Skeletal muscle tissue (tissue), 4 donors: ENCODE results near the gene ABCA2. TPM values are rescaled to one million over a fixed set of nuclear protein-coding genes. Genes with fewer than 3 reads are reported as not detected.

Experiments
- H3K27ac ChIP-seq: one replicate; pipeline ENCODE4 v1.7.0; 2013; ENCODE audit warnings: mild to moderate bottlenecking, low read depth, low read length, inconsistent platforms
- H3K27me3 ChIP-seq, 3 donors: one replicate each; pipeline ENCODE4 v1.7.0; 2013; ENCODE audit warnings: low read length in 3 of 3; ENCODE audit not compliant: control insufficient read depth in 3 of 3, insufficient read depth in 3 of 3
- H3K36me3 ChIP-seq, 3 donors: one replicate each; pipeline ENCODE4 v1.7.0; 2013; ENCODE audit warnings: low read length in 3 of 3; ENCODE audit not compliant: control insufficient read depth in 3 of 3, insufficient read depth in 3 of 3
- H3K4me1 ChIP-seq, 3 donors: one replicate each; pipeline ENCODE4 v1.7.0; 2013; ENCODE audit warnings: low read length in 3 of 3, mild to moderate bottlenecking in 3 of 3; ENCODE audit not compliant: control insufficient read depth in 3 of 3, insufficient read depth in 3 of 3
- H3K4me3 ChIP-seq, 3 donors: one replicate each; pipeline ENCODE4 v1.7.0; 2013; ENCODE audit warnings: low read length in 3 of 3
- H3K9ac ChIP-seq, 3 donors: one replicate each; pipeline ENCODE4 v1.7.0; 2013; ENCODE audit warnings: low read length in 3 of 3, mild to moderate bottlenecking in 3 of 3, moderate library complexity in 2 of 3, low read depth in 1 of 3
- H3K9me3 ChIP-seq, 3 donors: one replicate each; pipeline ENCODE4 v1.7.0; 2013; ENCODE audit warnings: low read length in 3 of 3; ENCODE audit not compliant: control insufficient read depth in 3 of 3
- total RNA-seq: library from RNA; depleted of rRNA; stranded (reverse); fragments of >200 nt; gene quantifications from one replicate; pipeline ENCODE4 v1.2.3, GENCODE V29; 2014
- donor health status: Osteomylitis.

ABCA2 gene
- total RNA-seq, 1 donor from 2014 or later, result 5.2 TPM

DNA sequence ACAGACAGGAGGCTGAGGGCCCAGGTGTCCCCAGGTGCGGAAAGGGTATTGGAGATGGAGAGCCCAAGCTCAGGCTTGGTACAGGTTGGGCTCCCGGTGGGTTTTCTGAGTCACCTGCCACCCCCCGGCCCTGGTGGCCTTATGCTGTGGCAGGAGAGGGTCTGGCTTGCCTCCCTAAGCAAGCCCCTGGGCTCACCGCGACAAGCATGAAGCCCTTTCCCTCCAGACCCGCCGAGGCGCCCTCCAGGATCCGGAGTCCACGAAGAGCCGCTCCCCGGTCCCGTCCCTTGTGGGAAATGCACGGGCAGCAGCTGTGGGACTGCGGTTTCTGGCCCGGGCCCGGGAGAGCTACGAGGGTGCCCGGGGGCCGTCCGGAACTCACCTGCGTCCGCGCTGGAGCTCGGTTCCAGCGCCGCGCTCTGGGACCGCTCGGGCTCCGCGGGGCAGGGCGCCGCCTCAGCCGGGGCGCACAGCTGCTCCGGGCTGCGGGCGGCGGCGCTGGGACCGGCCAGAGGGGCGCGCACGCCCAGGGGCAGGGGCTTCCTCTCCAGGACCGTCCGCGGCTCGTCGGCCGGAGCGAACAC is 41.6 kb upstream of the ABCA2 start:
- no peak overlapping the region for H3K4me3 ChIP-seq
- peaks cover 5 to 18% (median 11%) of the 10 kb centered on the region in 3 donors for H3K27me3 ChIP-seq
- no peaks in the 10 kb centered on the region for H3K36me3 ChIP-seq
- H3K9me3 ChIP-seq, result no peaks in the 10 kb centered on the region
- no peak overlapping the region for H3K27ac ChIP-seq
- peaks cover 8 to 17% (median 12%) of the 10 kb centered on the region in 3 donors for H3K4me1 ChIP-seq
- no peak overlapping the region for H3K9ac ChIP-seq

DNA sequence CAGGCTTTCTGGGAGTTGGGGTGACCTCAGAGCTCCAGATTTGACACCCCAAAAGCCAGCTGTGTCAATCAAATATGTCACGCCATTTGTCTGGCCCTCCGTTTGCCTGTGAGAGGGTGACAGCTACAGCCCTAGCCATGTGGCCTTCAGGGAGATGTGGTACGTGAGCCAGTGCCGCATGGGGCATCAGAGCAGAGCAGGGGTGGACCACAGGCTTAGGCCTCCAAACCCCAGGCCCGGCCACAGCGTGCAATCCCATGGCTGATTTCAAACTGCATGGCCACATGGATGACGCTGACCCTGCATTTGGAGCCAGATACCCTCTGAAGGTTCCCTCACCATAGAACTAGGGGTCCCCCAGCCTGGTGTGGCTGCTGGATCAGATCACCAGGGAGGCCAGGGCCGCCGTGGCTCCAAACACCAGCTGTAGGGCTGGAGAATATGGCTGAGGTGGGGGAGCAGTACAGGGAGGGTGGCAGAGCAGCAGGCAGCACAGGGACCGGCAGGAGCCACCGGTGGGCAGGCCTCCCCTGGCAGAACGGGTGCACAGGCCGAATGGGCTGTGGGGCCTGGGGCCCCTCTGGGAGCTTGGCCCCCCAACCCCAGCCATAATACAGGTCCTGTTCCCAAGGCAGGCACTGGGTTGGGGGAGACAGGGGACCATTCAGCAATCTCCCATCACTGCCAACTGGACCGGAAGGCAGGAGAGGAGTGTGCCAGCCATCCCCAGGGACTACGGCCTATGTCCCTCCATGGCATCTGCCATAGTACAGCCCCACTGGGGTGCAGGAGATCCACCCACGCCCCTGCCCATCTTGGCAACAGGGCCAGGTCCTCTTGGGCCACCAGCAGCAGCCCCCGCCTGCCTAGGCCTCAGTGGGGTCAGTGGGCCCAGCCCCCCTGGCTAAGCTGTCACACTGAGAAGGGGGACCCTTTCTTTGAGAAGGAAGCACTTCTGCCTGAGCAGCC is 40.8 kb upstream of the ABCA2 start:
- Histone ChIP-seq H3K27ac (no peak overlapping the region), H3K9me3 (no peaks in the 10 kb centered on the region), H3K4me1 (peaks cover 8 to 18% (median 14%) of the 10 kb centered on the region in 3 donors), H3K4me3 (no peak overlapping the region), H3K27me3 (peaks cover 5 to 18% (median 11%) of the 10 kb centered on the region in 3 donors), H3K9ac (no peak overlapping the region), H3K36me3 (no peaks in the 10 kb centered on the region)

DNA sequence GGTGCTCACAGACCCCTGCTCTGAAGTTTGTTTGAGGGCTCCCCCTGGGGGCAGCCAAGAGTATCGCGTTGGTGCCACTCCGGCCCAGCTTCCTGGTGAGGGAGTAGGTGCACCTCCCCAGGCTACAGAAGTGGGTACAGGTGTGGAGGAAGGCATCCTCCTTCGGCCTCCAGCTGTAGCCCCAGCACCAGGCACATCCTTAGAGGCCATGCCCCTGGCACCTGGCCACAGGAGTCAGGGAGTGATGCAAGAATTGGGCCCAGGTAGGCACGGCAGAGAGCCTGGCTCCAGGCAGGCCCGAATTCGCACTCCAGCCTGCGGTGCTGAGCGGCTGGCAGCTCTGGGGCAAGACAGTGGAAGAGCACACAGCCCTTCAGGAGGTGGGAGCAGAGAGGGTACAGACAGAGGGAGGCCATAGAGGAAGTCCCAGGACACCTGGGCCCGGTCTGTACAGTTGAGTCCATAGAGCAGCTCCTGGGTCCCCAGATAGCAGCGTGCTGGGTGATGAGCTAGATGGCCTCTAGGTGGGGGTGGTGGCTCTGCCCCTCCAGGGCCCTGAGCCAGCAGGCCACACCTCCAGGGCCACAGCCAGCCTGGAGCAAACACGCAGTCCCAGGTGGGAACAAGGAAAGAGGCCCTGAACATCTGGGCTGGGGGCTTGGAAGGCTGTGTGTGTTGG is 40.0 kb upstream of the ABCA2 start:
- Histone ChIP-seq H3K9me3 (no peaks in the 10 kb centered on the region), H3K27me3 (peaks cover 5 to 18% (median 11%) of the 10 kb centered on the region in 3 donors), H3K36me3 (no peaks in the 10 kb centered on the region), H3K27ac (no peak overlapping the region), H3K4me3 (no peak overlapping the region), H3K9ac (no peak overlapping the region), H3K4me1 (peaks cover 8 to 20% (median 14%) of the 10 kb centered on the region in 3 donors)

DNA sequence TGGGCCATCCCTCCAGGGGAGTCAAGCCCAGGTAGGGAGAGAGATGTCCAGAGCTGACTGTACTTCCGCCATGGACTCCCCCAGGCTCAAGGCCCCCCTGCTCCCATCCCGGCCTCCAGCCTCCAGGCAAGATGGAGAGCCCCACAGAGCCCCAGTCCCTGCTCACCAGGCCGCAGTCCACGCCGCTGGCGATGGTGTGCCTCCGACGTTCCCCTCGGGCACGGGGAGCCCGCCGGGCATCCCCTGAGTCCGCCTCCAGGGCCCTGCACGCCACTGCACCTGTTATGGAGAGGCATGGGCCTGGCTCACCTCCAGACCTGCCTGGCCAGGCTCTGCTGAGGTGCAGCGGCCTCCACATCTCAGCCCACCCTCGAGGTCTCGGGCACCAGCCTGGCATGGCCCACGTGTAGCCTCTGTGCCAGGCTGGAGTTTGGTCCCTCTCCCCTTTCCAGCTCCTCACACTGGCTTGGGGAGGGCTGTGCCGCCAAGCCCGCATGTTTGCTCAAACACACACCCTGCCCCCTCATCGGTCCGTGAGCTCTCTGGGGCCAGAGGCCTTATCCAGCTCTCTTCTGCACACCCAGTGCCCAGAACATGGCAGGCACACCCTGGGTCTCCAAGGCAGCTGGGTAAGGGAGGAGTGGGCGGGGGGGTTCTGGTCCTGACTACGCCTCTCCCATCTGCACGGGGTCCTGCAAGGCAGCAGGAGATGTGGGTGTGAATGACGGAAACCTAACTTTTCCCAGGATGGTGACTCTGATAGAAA is 38.2 kb upstream of the ABCA2 start:
- H3K9ac ChIP-seq, result no peak overlapping the region
- no peak overlapping the region for H3K27ac ChIP-seq
- H3K36me3 ChIP-seq, result no peaks in the 10 kb centered on the region
- H3K9me3 ChIP-seq, result no peaks in the 10 kb centered on the region
- no peak overlapping the region for H3K4me3 ChIP-seq
- H3K27me3 ChIP-seq, result peaks cover 5 to 18% (median 11%) of the 10 kb centered on the region in 3 donors
- peaks cover 7 to 17% (median 11%) of the 10 kb centered on the region in 3 donors for H3K4me1 ChIP-seq

DNA sequence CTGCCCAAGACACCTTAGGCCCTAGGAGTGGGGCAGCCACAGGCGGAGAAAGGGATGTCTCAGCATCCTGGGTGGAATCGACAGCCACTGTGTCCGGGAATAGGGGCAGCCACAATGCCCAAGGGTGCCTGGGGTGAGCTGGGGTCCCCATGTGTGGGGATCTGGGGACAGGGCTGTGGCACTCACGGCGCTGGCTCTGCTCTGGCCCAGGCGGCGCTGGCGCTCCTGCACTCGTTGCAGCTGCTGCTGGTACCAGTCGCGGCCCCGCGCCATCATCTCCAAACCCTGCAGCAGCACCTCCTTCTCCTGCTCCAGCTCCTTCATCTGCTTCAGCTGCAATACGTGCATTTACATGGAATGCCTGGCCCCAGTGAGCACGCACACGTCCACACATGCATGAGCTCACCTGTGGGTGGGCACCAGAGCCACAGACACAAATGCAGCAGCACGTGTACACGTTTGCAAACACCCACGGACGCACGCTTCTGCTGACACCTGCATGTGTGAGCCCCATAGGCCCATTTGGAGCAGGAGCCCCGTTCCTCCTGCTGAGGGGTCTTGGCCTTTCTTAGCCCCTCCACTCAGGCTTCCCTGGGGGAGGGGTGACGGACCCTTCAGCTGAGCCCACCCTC is 37.4 kb upstream of the ABCA2 start:
- no peak overlapping the region for H3K27ac ChIP-seq

DNA sequence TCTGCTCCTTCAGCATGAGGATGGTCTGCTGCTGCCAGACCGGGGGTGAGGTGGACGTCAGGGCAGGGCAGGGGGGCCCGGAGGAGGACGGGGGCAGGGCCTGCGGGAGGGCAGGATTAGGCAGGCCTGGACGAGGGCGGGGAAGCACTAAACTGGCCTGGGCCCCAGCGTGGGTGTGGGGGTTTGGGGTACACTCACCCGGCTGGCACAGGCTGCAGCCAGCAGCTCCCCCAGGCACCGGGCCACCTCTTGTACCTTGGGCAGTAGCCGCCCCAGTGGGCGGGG is 36.8 kb upstream of the ABCA2 start:
- peaks cover 5 to 18% (median 11%) of the 10 kb centered on the region in 3 donors for H3K27me3 ChIP-seq
- H3K27ac ChIP-seq, result no peak overlapping the region
- no peaks in the 10 kb centered on the region for H3K9me3 ChIP-seq
- peaks cover 0 to 11% (median 4%) of the 10 kb centered on the region in 3 donors for H3K4me1 ChIP-seq
- H3K9ac ChIP-seq, result no peak overlapping the region
- H3K36me3 ChIP-seq, result no peaks in the 10 kb centered on the region
- no peak overlapping the region for H3K4me3 ChIP-seq

More for the DNA sequence above, 37.4 kb upstream of the ABCA2 start:
- Histone ChIP-seq H3K4me3 (no peak overlapping the region), H3K27me3 (peaks cover 5 to 18% (median 11%) of the 10 kb centered on the region in 3 donors), H3K9me3 (no peaks in the 10 kb centered on the region), H3K36me3 (no peaks in the 10 kb centered on the region), H3K9ac (no peak overlapping the region), H3K4me1 (peaks cover 0 to 11% (median 4%) of the 10 kb centered on the region in 3 donors)

DNA sequence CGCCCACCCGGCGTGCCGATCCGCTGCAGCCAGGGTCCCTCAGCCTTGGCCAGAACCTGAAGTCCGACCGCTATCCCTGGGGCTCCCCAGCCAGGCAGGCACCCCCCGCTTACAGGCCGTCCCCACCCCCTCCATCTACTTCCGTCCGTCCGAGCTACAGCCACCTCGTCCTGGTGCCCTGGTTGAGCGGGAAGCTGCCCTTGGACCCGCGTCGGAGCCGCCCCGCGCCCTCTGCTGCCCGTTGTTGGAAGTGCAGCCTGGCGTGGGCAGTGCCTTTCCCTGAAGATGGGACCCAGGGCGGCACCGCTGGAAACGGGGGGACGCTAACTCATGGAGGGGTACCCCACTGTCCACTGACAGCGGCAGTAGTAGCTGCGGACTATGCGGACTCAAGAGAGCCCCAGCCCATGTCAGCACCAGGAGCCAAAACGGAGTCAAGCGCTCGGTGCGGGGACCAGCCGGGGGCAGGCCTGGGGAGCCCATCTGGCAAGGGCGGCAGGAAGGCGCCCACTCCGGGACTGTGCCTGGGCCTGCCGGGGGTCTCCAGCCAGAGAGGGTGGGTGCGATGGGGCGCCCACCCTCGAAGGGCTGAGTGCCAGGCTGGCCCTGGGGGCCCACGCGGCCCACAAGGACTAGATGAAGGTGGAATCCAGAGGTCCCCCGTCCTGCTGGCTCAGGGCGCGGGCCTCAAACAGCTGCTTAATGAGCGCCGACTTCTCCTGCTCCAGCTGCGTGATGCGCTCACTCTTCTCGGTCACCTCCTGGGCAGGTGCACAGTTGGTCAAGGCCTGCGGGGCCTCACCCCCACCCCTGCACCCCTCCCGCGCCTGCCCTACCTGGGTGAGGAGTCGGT is 36.2 kb upstream of the ABCA2 start:
- H3K4me3 ChIP-seq, result no peak overlapping the region
- H3K9me3 ChIP-seq, result no peaks in the 10 kb centered on the region
- H3K27ac ChIP-seq, result no peak overlapping the region

DNA sequence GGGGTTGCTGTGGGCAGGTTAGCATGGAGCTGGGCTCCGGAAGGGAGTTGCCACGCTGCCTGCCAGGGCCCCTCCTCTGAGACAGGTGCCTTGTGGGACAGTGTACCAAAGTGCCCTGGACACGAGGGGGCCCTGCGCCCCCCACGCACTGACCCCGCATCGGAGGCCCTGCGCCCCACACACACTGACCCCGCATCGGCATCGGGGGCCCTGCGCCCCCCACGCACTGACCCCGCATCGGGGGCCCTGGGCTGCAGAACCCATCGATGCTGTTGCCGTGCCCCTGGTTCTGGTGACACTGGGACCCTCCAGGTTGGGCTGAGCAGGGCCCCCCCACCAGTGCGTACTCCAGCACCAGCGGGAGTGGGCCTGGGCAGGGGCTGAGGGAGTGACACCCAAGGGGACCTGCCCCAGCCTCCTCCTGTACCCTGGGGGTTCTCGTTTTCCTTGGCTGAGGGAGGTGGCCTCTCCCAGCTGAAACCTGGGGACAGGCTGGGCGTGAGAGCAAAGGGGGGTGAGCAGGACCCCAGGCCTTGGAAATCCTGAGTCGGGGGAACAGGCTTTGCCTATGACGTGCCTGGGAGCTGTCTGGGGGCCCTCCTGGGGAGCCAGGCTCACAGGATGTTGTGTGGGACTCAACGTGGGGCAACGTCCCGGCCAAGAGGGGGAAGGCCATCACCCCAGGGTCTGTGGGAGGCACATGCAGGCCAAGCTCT is 35.4 kb upstream of the ABCA2 start:
- H3K9me3 ChIP-seq, result no peaks in the 10 kb centered on the region

More for the DNA sequence above, 36.2 kb upstream of the ABCA2 start:
- H3K4me1 ChIP-seq, result peaks cover 0 to 6% (median 2%) of the 10 kb centered on the region in 3 donors
- H3K27me3 ChIP-seq, result peaks cover 5 to 14% (median 8%) of the 10 kb centered on the region in 3 donors
- no peak overlapping the region for H3K9ac ChIP-seq
- no peaks in the 10 kb centered on the region for H3K36me3 ChIP-seq

More for the DNA sequence above, 35.4 kb upstream of the ABCA2 start:
- Histone ChIP-seq H3K9ac (no peak overlapping the region), H3K27ac (no peak overlapping the region), H3K4me1 (peaks cover 0 to 3% (median 2%) of the 10 kb centered on the region in 3 donors), H3K27me3 (peaks cover 0 to 6% (median 4%) of the 10 kb centered on the region in 3 donors), H3K4me3 (no peak overlapping the region), H3K36me3 (no peaks in the 10 kb centered on the region)
